HCT116 (cell line): Measurements from ENCODE around the gene ZYG11A.

ENCODE experiments used
- CEBPB ChIP-seq: IDR thresholded peaks from 2 replicates; pipeline ENCODE4 v1.6.1; 2012; ENCODE audit warnings: low read depth
- CTCF ChIP-seq, 3 experiments: fragments of 200-600 bp in 1 of 3; sonication (generic) in 1 of 3; IDR thresholded peaks in 2 of 3; conservative IDR thresholded peaks in 1 of 3; 2 replicates each; pipeline ENCODE4 v1.5.1; 2012 to 2017; ENCODE audit warnings: low read depth in 2 of 3, low read length in 2 of 3, antibody characterized with exemption in 1 of 3, borderline replicate concordance in 1 of 3, control low read depth in 1 of 3, mild to moderate bottlenecking in 1 of 3, mixed read lengths in 1 of 3, mixed run types in 1 of 3, moderate library complexity in 1 of 3; ENCODE audit not compliant: insufficient read depth in 1 of 3
- ELF1 ChIP-seq: IDR thresholded peaks from 2 replicates; pipeline ENCODE4 v1.6.1; 2012; ENCODE audit warnings: low read depth, borderline replicate concordance
- EZH2 ChIP-seq: fragments of 200-600 bp; sonication (generic); IDR thresholded peaks from 2 replicates; pipeline ENCODE4 v1.6.1; 2017; ENCODE audit warnings: antibody characterized with exemption, mixed run types
- EZH2phosphoT487 ChIP-seq: fragments of 200-600 bp; IDR thresholded peaks from 2 replicates; pipeline ENCODE4 v1.6.1; 2018; ENCODE audit warnings: antibody characterized with exemption, borderline replicate concordance
- POLR2A ChIP-seq: IDR thresholded peaks from 2 replicates; pipeline ENCODE4 v1.7.0; 2011; ENCODE audit warnings: borderline replicate concordance; ENCODE audit not compliant: insufficient read depth, insufficient read length; ENCODE audit errors: extremely low read depth
- POLR2AphosphoS5 ChIP-seq: IDR thresholded peaks from 2 replicates; pipeline ENCODE4 v1.6.1; 2011; ENCODE audit warnings: mild to moderate bottlenecking, low read depth, low read length, moderate library complexity
- SIN3A ChIP-seq: IDR thresholded peaks from 2 replicates; pipeline ENCODE4 v1.6.1; 2012; ENCODE audit warnings: low read depth
- YY1 ChIP-seq: IDR thresholded peaks from 2 replicates; pipeline ENCODE4 v1.6.1; 2011; ENCODE audit warnings: low read length, low read depth, moderate library complexity, mild to moderate bottlenecking; ENCODE audit not compliant: insufficient replicate concordance; ENCODE audit errors: extremely low read depth
- ZBTB33 ChIP-seq: IDR thresholded peaks from 2 replicates; pipeline ENCODE4 v1.6.1; 2011; ENCODE audit warnings: mild to moderate bottlenecking, low read length, moderate library complexity; ENCODE audit not compliant: insufficient replicate concordance; ENCODE audit errors: extremely low read depth

- TF ChIP-seq CTCF (IDR thresholded peaks at IDR 0.05 in 2 of 3, conservative IDR thresholded peaks at IDR 0.05 in 1 of 3; ENCODE audit: borderline replicate concordance in 1 of 3, insufficient read depth in 1 of 3, low read depth in 2 of 3, low read length in 2 of 3) (no peak), EZH2phosphoT487 (no peak), ELF1 (no peak), CEBPB (no peak), YY1 (no peak), SIN3A (no peak), EZH2 (no peak), POLR2A (no peak), POLR2AphosphoS5 (no peak), ZBTB33 (no peak)
These were observed 76.6 kb downstream of the ZYG11A start for GRCh38 chr1:52919051-52919722.
